GM10248 (cell line): ENCODE data around the gene PGAM5.
A peak's percentile ranks its signal among the peaks of the same experiment; 100 is the strongest.

Experiments used
- CTCF ChIA-PET: fragments of 300-600 bp; sonication (Branson Sonifier 250); formaldehyde crosslinking; extraction: SDS; loops from one replicate; lab custom pipeline; 2021; ENCODE audit warnings: antibody characterized with exemption; lab: Yijun Ruan, JAX
- POLR2A ChIA-PET: fragments of 350-650 bp; sonication (Branson Sonifier 250); formaldehyde crosslinking; extraction: SDS; loops from one replicate; lab custom pipeline; 2020; ENCODE audit warnings: antibody characterized with exemption; lab: Yijun Ruan, JAX
- DNase-seq: peaks from one replicate; pipeline ENCODE4 v3.0.0; 2012; ENCODE audit errors: extremely low spot score
- CTCF ChIP-seq: IDR thresholded peaks from 2 replicates; pipeline ENCODE4 v1.5.1; 2012; ENCODE audit warnings: mild to moderate bottlenecking, low read depth; ENCODE audit errors: extremely low read depth, missing control alignments, control extremely low read depth

The PGAM5 gene

GRCh38 chr12:132711080-132711843, 620 bp downstream of the PGAM5 start:
- no peak for TF ChIP-seq CTCF
- ChIA-PET CTCF (interaction anchor here (1.2 kb wide), 2 partner anchors 20 to 31 kb away, joined by 3 to 4 read pairs; no protein-coding TSS in a partner anchor), POLR2A (interaction anchor here (0.6 kb wide), 1 partner anchor 26 kb away, joined by 4 read pairs; no protein-coding TSS in a partner anchor)
- DNase-seq: peak; percentile 53

GRCh38 chr12:132713123-132713522, 2.5 kb downstream of the PGAM5 start:
- DNase-seq: no peak
- no peak for TF ChIP-seq CTCF
- ChIA-PET CTCF (interaction anchor here (1.3 kb wide), 1 partner anchor 15 kb away, joined by 4 read pairs; no protein-coding TSS in a partner anchor), POLR2A (no interaction called here)

- no peak for DNase-seq
- CTCF ChIA-PET: no interaction called here
- no peak for TF ChIP-seq CTCF
- POLR2A ChIA-PET: interaction anchor here (0.7 kb wide), 1 partner anchor 22 kb away, joined by 3 read pairs; no protein-coding TSS in a partner anchor
Measured at GRCh38 chr12:132715874-132716273, 5.2 kb downstream of the PGAM5 start.

- POLR2A ChIA-PET: interaction anchor here (0.7 kb wide), 1 partner anchor 22 kb away, joined by 3 read pairs; no protein-coding TSS in a partner anchor
Measured at GRCh38 chr12:132716356-132716755, 5.7 kb downstream of the PGAM5 start.

GRCh38 chr12:132717011-132717410, 6.4 kb downstream of the PGAM5 start:
- POLR2A ChIA-PET: no interaction called here
- CTCF ChIA-PET: no interaction called here
- no peak for TF ChIP-seq CTCF
- no peak for DNase-seq

More at GRCh38 chr12:132716356-132716755, 5.7 kb downstream of the PGAM5 start:
- no peak for TF ChIP-seq CTCF
- CTCF ChIA-PET: no interaction called here
- DNase-seq: no peak

GRCh38 chr12:132717531-132718387, 7.1 kb downstream of the PGAM5 start:
- ChIA-PET POLR2A (no interaction called here), CTCF (no interaction called here)
- TF ChIP-seq CTCF: no peak
- no peak for DNase-seq
